Measurements from ENCODE around the gene TCEANC. TPM values are rescaled to one million over a fixed set of nuclear protein-coding genes. Genes with fewer than 3 reads are reported as not detected.
"Not testable (repeated sequence)": the region's sequence is repeated elsewhere in the genome, so short reads cannot be mapped to it uniquely, and the experiment has no call there.

The TCEANC gene
- total and polyA plus RNA-seq, 8 donors, result 2.0 to 4.6 (median 2.6) TPM

DNA sequence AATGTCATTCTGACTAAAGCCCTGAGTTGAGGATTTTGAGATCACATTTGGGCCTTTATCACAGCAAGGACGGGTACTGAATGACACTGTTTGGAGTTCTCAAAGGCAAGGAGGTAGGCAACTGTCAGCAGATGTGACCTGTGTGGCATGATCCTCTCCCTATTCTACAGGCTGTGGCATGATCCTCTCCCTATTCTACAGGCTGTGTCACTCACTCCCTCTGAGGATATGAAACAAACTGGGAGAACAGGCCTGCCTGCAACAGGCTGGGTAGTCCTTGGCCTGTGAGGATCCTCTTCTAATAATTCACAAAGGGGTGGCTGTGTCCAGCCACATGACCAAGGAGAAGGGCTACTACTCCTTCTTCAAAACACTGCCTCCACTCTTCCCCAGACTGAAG lies 14.9 kb upstream of the TCEANC start:
- H3K27ac ChIP-seq, result no peak overlapping the region
- no peak for DNase-seq
- TF ChIP-seq, protein P1, sequence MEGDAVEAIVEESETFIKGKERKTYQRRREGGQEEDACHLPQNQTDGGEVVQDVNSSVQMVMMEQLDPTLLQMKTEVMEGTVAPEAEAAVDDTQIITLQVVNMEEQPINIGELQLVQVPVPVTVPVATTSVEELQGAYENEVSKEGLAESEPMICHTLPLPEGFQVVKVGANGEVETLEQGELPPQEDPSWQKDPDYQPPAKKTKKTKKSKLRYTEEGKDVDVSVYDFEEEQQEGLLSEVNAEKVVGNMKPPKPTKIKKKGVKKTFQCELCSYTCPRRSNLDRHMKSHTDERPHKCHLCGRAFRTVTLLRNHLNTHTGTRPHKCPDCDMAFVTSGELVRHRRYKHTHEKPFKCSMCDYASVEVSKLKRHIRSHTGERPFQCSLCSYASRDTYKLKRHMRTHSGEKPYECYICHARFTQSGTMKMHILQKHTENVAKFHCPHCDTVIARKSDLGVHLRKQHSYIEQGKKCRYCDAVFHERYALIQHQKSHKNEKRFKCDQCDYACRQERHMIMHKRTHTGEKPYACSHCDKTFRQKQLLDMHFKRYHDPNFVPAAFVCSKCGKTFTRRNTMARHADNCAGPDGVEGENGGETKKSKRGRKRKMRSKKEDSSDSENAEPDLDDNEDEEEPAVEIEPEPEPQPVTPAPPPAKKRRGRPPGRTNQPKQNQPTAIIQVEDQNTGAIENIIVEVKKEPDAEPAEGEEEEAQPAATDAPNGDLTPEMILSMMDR (IDR thresholded peaks at IDR 0.05), result no peak
- no peaks in the 10 kb centered on the region for H3K4me1 ChIP-seq
- H3K9me3 ChIP-seq, result no peaks in the 10 kb centered on the region
- H3K27me3 ChIP-seq, result peaks cover 0 to 17% (median 3%) of the 10 kb centered on the region in 4 donors
- H3K4me3 ChIP-seq, result no peak overlapping the region
- FAIRE-seq, result no peak
- WGBS, 2 donors, result 59 to 62% methylated on average over 1 of the region's 1 CpG
- ATAC-seq, result no peak
- intact Hi-C loops (cut with DNase I), result no loop called here
- no peaks in the 10 kb centered on the region for H3K36me3 ChIP-seq

DNA sequence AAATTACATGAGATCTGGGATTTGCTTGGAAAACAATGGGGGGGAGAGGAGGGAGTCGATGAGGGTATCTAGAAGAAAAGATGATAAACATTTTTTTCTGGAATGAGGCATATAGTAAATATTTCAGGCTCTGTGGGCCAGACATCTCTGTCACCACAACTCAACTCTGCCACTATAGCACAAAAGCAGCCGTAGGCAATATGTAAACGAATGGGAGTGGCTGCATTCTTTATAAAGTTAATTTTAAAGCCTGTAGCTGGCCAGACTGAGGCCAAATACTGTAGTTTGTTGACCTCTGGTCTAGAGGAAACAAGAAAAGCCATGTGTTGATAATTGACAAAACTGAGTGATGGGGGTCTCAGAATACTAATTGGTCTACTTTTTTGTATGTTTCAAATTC lies 14.1 kb upstream of the TCEANC start:
- FAIRE-seq, result no peak
- peaks cover 0 to 10% (median 3%) of the 10 kb centered on the region in 4 donors for H3K27me3 ChIP-seq
- DNase-seq, result no peak
- TF ChIP-seq, protein P1 (IDR thresholded peaks at IDR 0.05), result no peak
- no peak for ATAC-seq
- H3K9me3 ChIP-seq, result no peaks in the 10 kb centered on the region
- intact Hi-C loops (cut with DNase I), result no loop called here
- H3K36me3 ChIP-seq, result no peaks in the 10 kb centered on the region
- WGBS, 2 donors, result 27 to 29% methylated on average over 3 of the region's 3 CpGs
- no peak overlapping the region for H3K27ac ChIP-seq
- H3K4me3 ChIP-seq, result no peak overlapping the region
- no peaks in the 10 kb centered on the region for H3K4me1 ChIP-seq

GRCh38 chrX:13641684-13642083 lies 11.3 kb upstream of the TCEANC start:
- FAIRE-seq; H3K4me1 ChIP-seq; H3K9me3 ChIP-seq; H3K36me3 ChIP-seq; H3K4me3 ChIP-seq; ATAC-seq; H3K27ac ChIP-seq; intact Hi-C loops (cut with DNase I); DNase-seq: not testable (repeated sequence)
- H3K27me3 ChIP-seq, result peaks cover 0 to 12% (median 0%) of the 10 kb centered on the region in 4 donors
- 58 to 61% methylated on average over 2 of the region's 4 CpGs for WGBS, 2 donors

- no peak for ATAC-seq
- H3K36me3 ChIP-seq, result no peaks in the 10 kb centered on the region
- no peak for DNase-seq
- H3K4me3 ChIP-seq, result no peak overlapping the region
- no peaks in the 10 kb centered on the region for H3K9me3 ChIP-seq
- WGBS, 2 donors, result 49 to 51% methylated on average over 9 of the region's 9 CpGs
- intact Hi-C loops (cut with DNase I), result loop anchor here in 1 of 3 donors (5.0 kb wide), 1 partner anchor 138 kb away; no protein-coding TSS in a partner anchor
- peaks cover 0 to 6% (median 0%) of the 10 kb centered on the region in 4 donors for H3K27me3 ChIP-seq
- H3K4me1 ChIP-seq, result no peaks in the 10 kb centered on the region
- no peak overlapping the region for H3K27ac ChIP-seq
- TF ChIP-seq, protein P1 (IDR thresholded peaks at IDR 0.05), result no peak
- FAIRE-seq, result no peak
Observed at GRCh38 chrX:13645464-13646153, 7.3 kb upstream of the TCEANC start.

GRCh38 chrX:13646154-13646549 lies 6.8 kb upstream of the TCEANC start:
- no peak overlapping the region for H3K27ac ChIP-seq
- DNase-seq (peak in 5 of 6 donors; percentile 35 to 67 (median 60)), FAIRE-seq (peak; percentile 74), ATAC-seq (peak; percentile 61 to 90 (median 86))
- WGBS, 2 donors, result 25 to 31% methylated on average over 3 of the region's 3 CpGs
- TF ChIP-seq, protein P1 (IDR thresholded peaks at IDR 0.05), result peak; percentile 12 to 56 (median 44)
- H3K36me3 ChIP-seq, result no peaks in the 10 kb centered on the region
- H3K9me3 ChIP-seq, result no peaks in the 10 kb centered on the region
- intact Hi-C loops (cut with DNase I), result loop anchor here in 1 of 3 donors (5.0 kb wide), 1 partner anchor 139 kb away; no protein-coding TSS in a partner anchor
- H3K4me3 ChIP-seq, result no peak overlapping the region
- no peaks in the 10 kb centered on the region for H3K4me1 ChIP-seq
- H3K27me3 ChIP-seq, result peaks cover 0 to 6% (median 0%) of the 10 kb centered on the region in 4 donors

All from pancreas (tissue), 10 donors.